DMS53 treated with DMSO at 0.1 percent for 48 hours (cell line): ENCODE data around the gene SLC7A5.
"Not testable (repeated sequence)": the region's sequence is repeated elsewhere in the genome, so short reads cannot be mapped to it uniquely, and the experiment has no call there.

Experiments
- DNase-seq: peaks from one replicate; lab custom pipeline; 2025; ENCODE audit not compliant: unreplicated experiment; lab: John Stamatoyannopoulos, UW

The SLC7A5 gene

GRCh38 chr16:87802670-87803069 is 66.6 kb downstream of the SLC7A5 start:
- DNase-seq: no peak

- no peak for DNase-seq
These were observed 67.5 kb downstream of the SLC7A5 start for GRCh38 chr16:87801679-87802259.

- DNase-seq: no peak
These were observed 68.8 kb downstream of the SLC7A5 start for GRCh38 chr16:87800497-87800896.

GRCh38 chr16:87795336-87795735 is 74.0 kb downstream of the SLC7A5 start:
- no peak for DNase-seq

GRCh38 chr16:87794485-87795078 is 74.7 kb downstream of the SLC7A5 start:
- no peak for DNase-seq

GRCh38 chr16:87792205-87792565 is 77.1 kb downstream of the SLC7A5 start:
- DNase-seq: no peak

GRCh38 chr16:87791295-87792204 is 77.8 kb downstream of the SLC7A5 start:
- no peak for DNase-seq

- DNase-seq: no peak
These were observed 78.8 kb downstream of the SLC7A5 start for GRCh38 chr16:87790292-87791100.

GRCh38 chr16:87789437-87790291 is 79.6 kb downstream of the SLC7A5 start:
- DNase-seq: no peak

GRCh38 chr16:87788730-87789436 is 80.4 kb downstream of the SLC7A5 start:
- peak; percentile 8 for DNase-seq

GRCh38 chr16:87787451-87788091 is 81.7 kb downstream of the SLC7A5 start:
- DNase-seq: not testable (repeated sequence)

GRCh38 chr16:87784812-87785211 is 84.5 kb downstream of the SLC7A5 start:
- DNase-seq: no peak

- DNase-seq: peak; percentile 27
These were observed 87.3 kb downstream of the SLC7A5 start for GRCh38 chr16:87782033-87782432.

- no peak for DNase-seq
These were observed 88.8 kb downstream of the SLC7A5 start for GRCh38 chr16:87780385-87780989.
